Smooth muscle cell (in vitro differentiated cells): Measurements from ENCODE around the gene ULBP2. TPM values are rescaled to one million over a fixed set of nuclear protein-coding genes. Genes with fewer than 3 reads are reported as not detected.
"Not testable (repeated sequence)": the region's sequence is repeated elsewhere in the genome, so short reads cannot be mapped to it uniquely, and the experiment has no call there.

Experiments used
- DNase-seq: peaks from one replicate; lab custom pipeline; 2025; ENCODE audit not compliant: unreplicated experiment; lab: John Stamatoyannopoulos, UW
- H2AFZ ChIP-seq: fragments of 200-600 bp; sonication (generic); 2 replicates; pipeline ENCODE4 v1.6.0; 2016; ENCODE audit warnings: antibody characterized with exemption, low read depth, mild to moderate bottlenecking
- H3F3A ChIP-seq: fragments of 200-600 bp; sonication (generic); 2 replicates; pipeline ENCODE4 v1.6.0; 2017; ENCODE audit warnings: antibody characterized with exemption, low read depth
- H3K27ac ChIP-seq: fragments of 200-600 bp; sonication (generic); 2 replicates; pipeline ENCODE4 v1.5.1; 2016; ENCODE audit warnings: low read depth, mild to moderate bottlenecking
- H3K27me3 ChIP-seq: fragments of 200-600 bp; sonication (generic); 2 replicates; pipeline ENCODE4 v1.6.1; 2016; ENCODE audit warnings: low read depth, mild to moderate bottlenecking
- H3K36me3 ChIP-seq: fragments of 200-600 bp; sonication (generic); 2 replicates; pipeline ENCODE4 v1.5.1; 2016; ENCODE audit warnings: low read depth
- H3K4me1 ChIP-seq: fragments of 200-600 bp; sonication (generic); 2 replicates; pipeline ENCODE4 v1.5.1; 2016; ENCODE audit warnings: low read depth
- H3K4me2 ChIP-seq: fragments of 200-600 bp; sonication (generic); 2 replicates; pipeline ENCODE4 v1.6.0; 2016; ENCODE audit warnings: mild to moderate bottlenecking
- H3K4me3 ChIP-seq: fragments of 200-600 bp; sonication (generic); 2 replicates; pipeline ENCODE4 v1.5.1; 2016; ENCODE audit warnings: mild to moderate bottlenecking
- H3K79me2 ChIP-seq: fragments of 200-600 bp; sonication (generic); 2 replicates; pipeline ENCODE4 v1.6.0; 2016; ENCODE audit warnings: low read depth, mild to moderate bottlenecking
- H3K9ac ChIP-seq: fragments of 200-600 bp; sonication (generic); 2 replicates; pipeline ENCODE4 v1.6.0; 2016; ENCODE audit warnings: low read depth
- H3K9me3 ChIP-seq: fragments of 200-600 bp; sonication (generic); replicated peaks from 2 replicates; pipeline ENCODE4 v1.5.1; 2016; ENCODE audit warnings: low read depth
- H4K20me1 ChIP-seq: fragments of 200-600 bp; sonication (generic); 2 replicates; pipeline ENCODE4 v1.6.0; 2016; ENCODE audit warnings: low read depth
- CTCF ChIP-seq: fragments of 200-600 bp; sonication (generic); IDR thresholded peaks from 2 replicates; pipeline ENCODE4 v1.5.1; 2017; ENCODE audit warnings: borderline replicate concordance, mild to moderate bottlenecking, antibody characterized with exemption; ENCODE audit not compliant: insufficient read depth, poor library complexity, severe bottlenecking
- WGBS: methylation state at CpG from one replicate; pipeline ENCODE4 v1.1.7; 2016; ENCODE audit warnings: low lambda C conversion rate; 5-methylcytosine and 5-hydroxymethylcytosine counted together
- polyA plus RNA-seq: library from polyadenylated mRNA; unstranded; fragments of >200 nt; fragmentation: Nextera tagmentation; extraction: Ambion mirVana; gene quantifications from 2 replicates; pipeline ENCODE4 v1.2.1, GENCODE V29; 2016
- total RNA-seq: library from RNA; depleted of rRNA; stranded (reverse); fragments of >200 nt; gene quantifications from 2 replicates; pipeline ENCODE4 v1.2.3, GENCODE V29; 2014

Gene ULBP2
- total and polyA plus RNA-seq, 2 experiments from 2014 or later = 8.8 to 11.7 TPM

GRCh38 chr6:149925974-149926777, 15.6 kb upstream of the ULBP2 start:
- no peaks in the 10 kb centered on the region for H3K79me2 ChIP-seq
- no peak overlapping the region for H3K9ac ChIP-seq
- 5% methylated on average over 24 of the region's 31 CpGs for WGBS
- TF ChIP-seq CTCF = peak; percentile 86
- peak; percentile 60 for DNase-seq
- H4K20me1 ChIP-seq = no peaks in the 10 kb centered on the region
- no peak overlapping the region for H3K27ac ChIP-seq
- peak overlapping the region; percentile 58 for H3K4me3 ChIP-seq
- no peaks in the 10 kb centered on the region for H3K4me1 ChIP-seq
- H3K9me3 ChIP-seq = no peaks in the 10 kb centered on the region
- H3F3A ChIP-seq = no peaks in the 10 kb centered on the region
- peaks cover 69% of the 10 kb centered on the region for H3K27me3 ChIP-seq
- H3K36me3 ChIP-seq = no peaks in the 10 kb centered on the region
- peak overlapping the region; percentile 92 for H2AFZ ChIP-seq
- peak overlapping the region; percentile 86 for H3K4me2 ChIP-seq

- DNase-seq, H3K36me3 ChIP-seq, H2AFZ ChIP-seq, H3F3A ChIP-seq, H3K4me3 ChIP-seq, H3K79me2 ChIP-seq, H3K9ac ChIP-seq, H3K4me1 ChIP-seq, H4K20me1 ChIP-seq, H3K9me3 ChIP-seq, H3K4me2 ChIP-seq, H3K27ac ChIP-seq: not testable (repeated sequence)
- 88% methylated on average over 4 of the region's 4 CpGs for WGBS
- peaks cover 69% of the 10 kb centered on the region for H3K27me3 ChIP-seq
Measured at GRCh38 chr6:149927025-149927424, 14.8 kb upstream of the ULBP2 start.

- no peak for DNase-seq
- no peaks in the 10 kb centered on the region for H3K36me3 ChIP-seq
- WGBS = 12% methylated on average over 3 of the region's 3 CpGs
- no peaks in the 10 kb centered on the region for H4K20me1 ChIP-seq
- H3K4me2 ChIP-seq = no peak overlapping the region
- H3K27me3 ChIP-seq = peaks cover 69% of the 10 kb centered on the region
- no peaks in the 10 kb centered on the region for H3F3A ChIP-seq
- H3K27ac ChIP-seq = no peak overlapping the region
- H3K79me2 ChIP-seq = no peaks in the 10 kb centered on the region
- peak; percentile 44 for TF ChIP-seq CTCF
- H3K9ac ChIP-seq = no peak overlapping the region
- no peak overlapping the region for H3K4me3 ChIP-seq
- no peak overlapping the region for H2AFZ ChIP-seq
- H3K9me3 ChIP-seq = no peaks in the 10 kb centered on the region
- no peaks in the 10 kb centered on the region for H3K4me1 ChIP-seq
Measured at GRCh38 chr6:149929422-149929821, 12.4 kb upstream of the ULBP2 start.

GRCh38 chr6:149931501-149931900, 10.3 kb upstream of the ULBP2 start:
- H3K9ac ChIP-seq = no peak overlapping the region
- H3K27ac ChIP-seq = no peak overlapping the region
- DNase-seq = no peak
- H3K4me3 ChIP-seq = no peak overlapping the region
- H3F3A ChIP-seq = no peaks in the 10 kb centered on the region
- H3K27me3 ChIP-seq = peaks cover 79% of the 10 kb centered on the region
- WGBS = 70% methylated on average over 6 of the region's 6 CpGs
- H3K4me2 ChIP-seq = no peak overlapping the region
- no peaks in the 10 kb centered on the region for H3K36me3 ChIP-seq
- H3K4me1 ChIP-seq = no peaks in the 10 kb centered on the region
- no peaks in the 10 kb centered on the region for H3K79me2 ChIP-seq
- no peaks in the 10 kb centered on the region for H3K9me3 ChIP-seq
- H2AFZ ChIP-seq = no peak overlapping the region
- no peaks in the 10 kb centered on the region for H4K20me1 ChIP-seq
- TF ChIP-seq CTCF = no peak
